K562 (cell line): Measurements from ENCODE around the gene KRT1. TPM values are rescaled to one million over a fixed set of nuclear protein-coding genes. Genes with fewer than 3 reads are reported as not detected.
A peak's percentile ranks its signal among the peaks of the same experiment; 100 is the strongest.

Source experiments
- ATAC-seq: fragments of 200-7000 bp; cut with Tn5 transposase; 3 replicates; pipeline ENCODE4 v1.9.1; 2020; ENCODE audit warnings: moderate library complexity
- BruUV-seq: library from RNA; stranded (reverse); fragments of 400-500 nt; replicated peaks from 2 replicates; lab custom pipeline; 2021; lab: Mats Ljungman, UMichigan
- CTCF ChIA-PET: fragments of 300-600 bp; formaldehyde crosslinking; extraction: SDS; loops from one replicate; lab custom pipeline; 2021; ENCODE audit warnings: low intra/inter-chr PET ratio; lab: Yijun Ruan, JAX
- POLR2A ChIA-PET: fragments of 300-600, 350-650 bp; sonication (Branson Sonifier 250); formaldehyde crosslinking; extraction: SDS; loops from one replicate; lab custom pipeline; 2021; ENCODE audit warnings: antibody characterized with exemption, inconsistent platforms; lab: Yijun Ruan, JAX
- DNase-seq, 4 experiments: peaks; one replicate each; pipeline versions ENCODE4 v3.0.0 to v3.0.0-alpha.2; 2011 to 2018; ENCODE audit warnings: low spot score in 3 of 4, mixed read lengths in 3 of 4; ENCODE audit errors: extremely low read depth in 1 of 4
- FAIRE-seq: peaks from 2 replicates; lab custom pipeline; 2011; peaks lifted over from hg19 to GRCh38; lab: Jason Lieb, UNC
- H2AFZ ChIP-seq: 2 replicates; pipeline ENCODE4 v1.6.0; 2011; ENCODE audit warnings: low read depth, low read length, control low read depth, inconsistent platforms
- H3K27ac ChIP-seq: fragments of 200-600 bp; 3 replicates; pipeline ENCODE4 v1.8.0; 2011; ENCODE audit warnings: low read depth, mild to moderate bottlenecking, control low read depth, inconsistent platforms, low read length, moderate library complexity, mixed read lengths; ENCODE audit errors: extremely low read depth
- H3K27me3 ChIP-seq, 2 experiments: fragments of 300-600 bp in 1 of 2; 2 replicates in 1 of 2; 3 replicates in 1 of 2; pipeline versions ENCODE4 v1.6.0 to v1.8.0; 2011; ENCODE audit warnings: inconsistent platforms in 2 of 2, low read length in 2 of 2, mild to moderate bottlenecking in 1 of 2, mixed read lengths in 1 of 2, moderate library complexity in 1 of 2; ENCODE audit not compliant: control insufficient read depth in 2 of 2, insufficient read depth in 2 of 2
- H3K36me3 ChIP-seq: fragments of 300-600 bp; 3 replicates; pipeline ENCODE4 v1.8.0; 2011; ENCODE audit warnings: mild to moderate bottlenecking, low read length, inconsistent platforms; ENCODE audit not compliant: control insufficient read depth, insufficient read depth
- H3K4me1 ChIP-seq, 2 experiments: fragments of 200-600 bp in 1 of 2; replicated peaks in 1 of 2; 2 replicates in 1 of 2; 3 replicates in 1 of 2; pipeline versions ENCODE4 v1.5.1 to v1.8.0; 2011; ENCODE audit warnings: inconsistent platforms in 2 of 2, low read length in 2 of 2, mild to moderate bottlenecking in 1 of 2, mixed read lengths in 1 of 2, moderate library complexity in 1 of 2; ENCODE audit not compliant: control insufficient read depth in 2 of 2, insufficient read depth in 2 of 2
- H3K4me2 ChIP-seq: 2 replicates; pipeline ENCODE4 v1.6.1; 2011; ENCODE audit warnings: low read length, control low read depth, inconsistent platforms, mixed read lengths; ENCODE audit not compliant: insufficient read depth
- H3K4me3 ChIP-seq: fragments of 200-600 bp; sonication (generic), shearing (Covaris generic); 2 replicates; pipeline ENCODE4 v1.5.1; 2016; ENCODE audit warnings: control low read depth, inconsistent platforms
- H3K79me2 ChIP-seq: fragments of 200-600 bp; 3 replicates; pipeline ENCODE4 v1.8.0; 2011; ENCODE audit warnings: low read length, inconsistent platforms; ENCODE audit not compliant: control insufficient read depth, insufficient read depth
- H3K9ac ChIP-seq, 2 experiments: 2 replicates each; pipeline versions ENCODE4 v1.6.0 to v1.6.1; 2011; ENCODE audit warnings: low read depth in 2 of 2, low read length in 2 of 2, control low read depth in 1 of 2, inconsistent platforms in 1 of 2, mild to moderate bottlenecking in 1 of 2, mixed read lengths in 1 of 2; ENCODE audit not compliant: insufficient read depth in 1 of 2
- H3K9me1 ChIP-seq: one replicate; pipeline ENCODE4 v1.6.0; 2011; ENCODE audit warnings: inconsistent platforms, mild to moderate bottlenecking, low read length, moderate library complexity; ENCODE audit not compliant: control insufficient read depth, insufficient read depth
- H3K9me3 ChIP-seq: replicated peaks from 2 replicates; pipeline ENCODE4 v1.5.1; 2011; ENCODE audit warnings: low read depth, low read length, inconsistent platforms; ENCODE audit not compliant: control insufficient read depth, insufficient read depth
- H4K20me1 ChIP-seq: replicated peaks from 2 replicates; pipeline ENCODE4 v1.6.1; 2011; ENCODE audit warnings: low read length, inconsistent platforms, mixed read lengths; ENCODE audit not compliant: control insufficient read depth, insufficient read depth
- CBX1 ChIP-seq: sonication (generic); IDR thresholded peaks from 2 replicates; pipeline ENCODE4 v1.6.1; 2016; ENCODE audit warnings: antibody characterized with exemption, low read depth, mild to moderate bottlenecking
- CTCF ChIP-seq, 3 experiments: IDR thresholded peaks in 2 of 3; conservative IDR thresholded peaks in 1 of 3; 2 replicates each; pipeline ENCODE4 v1.5.1; 2011 to 2012; ENCODE audit warnings: low read length in 3 of 3, mild to moderate bottlenecking in 3 of 3, control low read depth in 2 of 3, improper control_type of control experiment in 1 of 3, inconsistent platforms in 1 of 3, low read depth in 1 of 3, mixed read lengths in 1 of 3, moderate library complexity in 1 of 3; ENCODE audit not compliant: insufficient read depth in 2 of 3
- TEAD2 ChIP-seq: fragments of 450-650 bp; IDR thresholded peaks from 2 replicates; pipeline ENCODE4 v1.6.1; 2016; ENCODE audit warnings: missing genetic modification characterization, control low read depth, missing compliant biosample characterization
- WGBS: fragments of 100-300 bp; shearing (Covaris generic); methylation state at CpG from one replicate; pipeline ENCODE4 v1.1.6; 2016; ENCODE audit warnings: low coverage, mixed read lengths; ENCODE audit not compliant: insufficient coverage; ENCODE audit errors: missing lambda C conversion rate; 5-methylcytosine and 5-hydroxymethylcytosine counted together
- in situ Hi-C: fragments of 300-500 bp; cut with MboI; formaldehyde crosslinking; loops from 4 replicates; pipeline ENCODE4 v1.15.0; 2018; ENCODE audit warnings: inconsistent platforms, mixed read lengths
- intact Hi-C: fragments of 100-400 bp; cut with micrococcal nuclease; formaldehyde crosslinking; loops from 2 replicates; pipeline ENCODE4 v1.14.2; 2022
- polyA plus RNA-seq, 8 experiments: library from polyadenylated mRNA; depleted of rRNA in 4 of 8; stranded (reverse) in 5 of 8; unstranded in 3 of 8; fragments of >200 nt; fragmentation: Nextera tagmentation in 2 of 8; fragmentation: Illumina TruSeq in 1 of 8; extraction: Ambion mirVana in 2 of 8; extraction: Trizol in 1 of 8; gene quantifications; 2 replicates each; pipeline versions ENCODE4 v1.2.1 to v1.2.3, GENCODE V29; 2011 to 2014; ENCODE audit warnings: inconsistent platforms in 1 of 8, missing spikeins in 1 of 8
- total RNA-seq, 7 experiments: library from RNA; depleted of rRNA in 6 of 7; stranded (reverse); fragments of >200 nt in 6 of 7; fragmentation: Illumina TruSeq in 2 of 7; extraction: Trizol in 2 of 7; gene quantifications; 2 replicates each; pipeline versions ENCODE4 v1.2.1 to v1.2.3, GENCODE V29; 2011 to 2021; ENCODE audit warnings: low replicate concordance in 1 of 7

Gene KRT1
- total and polyA plus RNA-seq, 9 of the 15 experiments (the other 6 are each of a cell fraction or from before 2014, with no cell fraction given) = 0.18 TPM; not detected in 8

- WGBS = 8% methylated on average over 2 of the region's 2 CpGs
- intact Hi-C loops = loop anchor here (10.0 kb wide), 2 partner anchors 112 to 178 kb away; no protein-coding TSS in a partner anchor
- peaks cover 10% of the 10 kb centered on the region; the same call in 1 of the 2 replicates for H4K20me1 ChIP-seq
- H3K79me2 ChIP-seq = no peaks in the 10 kb centered on the region
- in situ Hi-C loops = no loop called here
- DNase-seq (peak in 2 of 4 experiments; percentile 25 to 28), ATAC-seq (no peak), FAIRE-seq (no peak)
- no peak overlapping the region for H3K4me2 ChIP-seq
- TF ChIP-seq CBX1 (0 out of 2 replicates have a peak, but pooled peaks have one; percentile 27), CTCF (IDR thresholded peaks at IDR 0.05 in 2 of 3, conservative IDR thresholded peaks at IDR 0.05 in 1 of 3; ENCODE audit: insufficient read depth in 2 of 3, low read depth in 1 of 3, low read length in 3 of 3) (peak; percentile 9 to 33 (median 14); a peak in 2 of 6 replicates), TEAD2 (no peak)
- no peaks in the 10 kb centered on the region for H3K9me3 ChIP-seq
- H2AFZ ChIP-seq = no peak overlapping the region
- no peak overlapping the region for H3K27ac ChIP-seq
- H3K27me3 ChIP-seq = peaks cover 18 to 66% of the 10 kb centered on the region in 2 experiments; a peak in 4 of 5 replicates
- CTCF ChIA-PET = no interaction called here
- H3K9ac ChIP-seq = no peak overlapping the region
- no peaks in the 10 kb centered on the region for H3K9me1 ChIP-seq
- H3K4me3 ChIP-seq = no peak overlapping the region
- POLR2A ChIA-PET = no interaction called here
- BruUV-seq = no TSS peak
- H3K4me1 ChIP-seq = peaks cover 0 to 6% of the 10 kb centered on the region in 2 experiments; a peak in 1 of 5 replicates
- no peaks in the 10 kb centered on the region for H3K36me3 ChIP-seq
Measured at GRCh38 chr12:52697058-52697582, 16.9 kb upstream of the KRT1 start.
